ENCODE measurements around the gene SCFD2.
"Not testable (repeated sequence)": the region's sequence is repeated elsewhere in the genome, so short reads cannot be mapped to it uniquely, and the experiment has no call there.

SCFD2 gene

GRCh38 chr4:53183754-53184153 lies 182.1 kb downstream of the SCFD2 start:
- H3K4me3 ChIP-seq (ENCODE audit: low read length), result no peak overlapping the region
- no peak for TF ChIP-seq CTCF (conservative IDR thresholded peaks at IDR 0.05; ENCODE audit: low read length)
- DNase-seq (ENCODE audit: low read depth), result no peak

- DNase-seq (ENCODE audit: low read depth); H3K4me3 ChIP-seq (ENCODE audit: low read length): not testable (repeated sequence)
These were observed 188.1 kb downstream of the SCFD2 start for GRCh38 chr4:53177751-53178150.

- DNase-seq (ENCODE audit: low read depth), result no peak
- TF ChIP-seq CTCF (conservative IDR thresholded peaks at IDR 0.05; ENCODE audit: low read length), result no peak
- no peak overlapping the region for H3K4me3 ChIP-seq (ENCODE audit: low read length)
These were observed 190.2 kb downstream of the SCFD2 start for GRCh38 chr4:53175640-53176039.

- TF ChIP-seq CTCF (conservative IDR thresholded peaks at IDR 0.05; ENCODE audit: low read length), result no peak
These were observed 191.0 kb downstream of the SCFD2 start for GRCh38 chr4:53174823-53175222.

GRCh38 chr4:53173576-53173975 lies 192.3 kb downstream of the SCFD2 start:
- TF ChIP-seq CTCF (conservative IDR thresholded peaks at IDR 0.05; ENCODE audit: low read length), result no peak
- DNase-seq (ENCODE audit: low read depth), result no peak

More at GRCh38 chr4:53174823-53175222, 191.0 kb downstream of the SCFD2 start:
- no peak overlapping the region for H3K4me3 ChIP-seq (ENCODE audit: low read length)
- no peak for DNase-seq (ENCODE audit: low read depth)

GRCh38 chr4:53171797-53172196 lies 194.1 kb downstream of the SCFD2 start:
- no peak for TF ChIP-seq CTCF (conservative IDR thresholded peaks at IDR 0.05; ENCODE audit: low read length)
- no peak for DNase-seq (ENCODE audit: low read depth)
- no peak overlapping the region for H3K4me3 ChIP-seq (ENCODE audit: low read length)

More at GRCh38 chr4:53173576-53173975, 192.3 kb downstream of the SCFD2 start:
- H3K4me3 ChIP-seq (ENCODE audit: low read length), result no peak overlapping the region

GRCh38 chr4:53169695-53170617 lies 195.9 kb downstream of the SCFD2 start:
- DNase-seq (ENCODE audit: low read depth), result no peak
- no peak overlapping the region for H3K4me3 ChIP-seq (ENCODE audit: low read length)
- TF ChIP-seq CTCF (conservative IDR thresholded peaks at IDR 0.05; ENCODE audit: low read length), result no peak

Measured in AG10803 (cell line).